K562 (cell line): ENCODE data around the gene C11orf91. TPM values are rescaled to one million over a fixed set of nuclear protein-coding genes. Genes with fewer than 3 reads are reported as not detected.

Experiments used
- ESRRA ChIP-seq: fragments of 450-650 bp; IDR thresholded peaks from 2 replicates; pipeline ENCODE4 v1.6.1; 2014; ENCODE audit warnings: low read depth, mild to moderate bottlenecking, moderate library complexity, borderline replicate concordance
- HMGN3 ChIP-seq: IDR thresholded peaks from 2 replicates; pipeline ENCODE4 v1.6.1; 2011; ENCODE audit warnings: borderline replicate concordance, low read depth, mild to moderate bottlenecking, mixed read lengths, low read length; ENCODE audit not compliant: insufficient read length; ENCODE audit errors: extremely low read depth
- MBD2 ChIP-seq: sonication (generic); IDR thresholded peaks from 2 replicates; pipeline ENCODE4 v1.6.1; 2016; ENCODE audit warnings: low read depth, borderline replicate concordance
- MEF2A ChIP-seq: IDR thresholded peaks from 2 replicates; pipeline ENCODE4 v1.6.1; 2011; ENCODE audit warnings: low read depth, mild to moderate bottlenecking, low read length, moderate library complexity; ENCODE audit not compliant: control insufficient read depth
- NCOA2 ChIP-seq, 2 experiments: fragments of 450-650 bp; IDR thresholded peaks; 2 replicates each; pipeline ENCODE4 v1.6.1; 2018; ENCODE audit warnings: mild to moderate bottlenecking in 2 of 2, moderate library complexity in 1 of 2; ENCODE audit not compliant: partially characterized antibody in 2 of 2
- POLR2G ChIP-seq: fragments of 200-400 bp; formaldehyde crosslinking; IDR thresholded peaks from 2 replicates; pipeline ENCODE4 v1.6.1; 2017; ENCODE audit warnings: low read depth, mild to moderate bottlenecking, antibody characterized with exemption, low read length, moderate library complexity
- RBFOX2 ChIP-seq: fragments of 200-400 bp; formaldehyde crosslinking; IDR thresholded peaks from 2 replicates; pipeline ENCODE4 v1.6.1; 2017; ENCODE audit warnings: low read depth, mild to moderate bottlenecking, low read length, moderate library complexity
- SOX6 ChIP-seq: fragments of 450-650 bp; IDR thresholded peaks from 2 replicates; pipeline ENCODE4 v1.6.1; 2014; ENCODE audit warnings: mild to moderate bottlenecking
- VEZF1 ChIP-seq: fragments of 200-800 bp; sonication (Bioruptor generic); IDR thresholded peaks from 2 replicates; pipeline ENCODE4 v1.6.1; 2017; ENCODE audit warnings: missing genetic modification characterization, missing compliant biosample characterization
- ZNF518B ChIP-seq: fragments of 250-450 bp; sonication (Bioruptor Pico); IDR thresholded peaks from 2 replicates; pipeline ENCODE4 v1.5.0; 2021; ENCODE audit warnings: mild to moderate bottlenecking, moderate library complexity
- polyA plus RNA-seq, 8 experiments: library from polyadenylated mRNA; depleted of rRNA in 4 of 8; stranded (reverse) in 5 of 8; unstranded in 3 of 8; fragments of >200 nt; fragmentation: Nextera tagmentation in 2 of 8; fragmentation: Illumina TruSeq in 1 of 8; extraction: Ambion mirVana in 2 of 8; extraction: Trizol in 1 of 8; gene quantifications; 2 replicates each; pipeline versions ENCODE4 v1.2.1 to v1.2.3, GENCODE V29; 2011 to 2014; ENCODE audit warnings: inconsistent platforms in 1 of 8, missing spikeins in 1 of 8
- total RNA-seq, 7 experiments: library from RNA; depleted of rRNA in 6 of 7; stranded (reverse); fragments of >200 nt in 6 of 7; fragmentation: Illumina TruSeq in 2 of 7; extraction: Trizol in 2 of 7; gene quantifications; 2 replicates each; pipeline versions ENCODE4 v1.2.1 to v1.2.3, GENCODE V29; 2011 to 2021; ENCODE audit warnings: low replicate concordance in 1 of 7

Gene C11orf91
- total and polyA plus RNA-seq, 9 of the 15 experiments (the other 6 are each of a cell fraction or from before 2014, with no cell fraction given) = not detected

GRCh38 chr11:33736148-33736812, 35.7 kb upstream of the C11orf91 start, which contains the start of gene CD59 (continued):
- TF ChIP-seq MBD2 = peak; percentile 57; the same call in 1 of the 2 replicates
- peak; percentile 29; the same call in 1 of the 2 replicates for TF ChIP-seq SOX6
- TF ChIP-seq ESRRA = peak; percentile 29; the same call in 1 of the 2 replicates
- peak; percentile 69 for TF ChIP-seq VEZF1 (CRISPR knock-in tag)
- no peak for TF ChIP-seq NCOA2 (IDR thresholded peaks at IDR 0.05; ENCODE audit: partially characterized antibody in 2 of 2)
- no peak for TF ChIP-seq MEF2A
- peak; percentile 78 for TF ChIP-seq HMGN3
- TF ChIP-seq RBFOX2 = peak; percentile 87
- no peak for TF ChIP-seq ZNF518B
- TF ChIP-seq POLR2G = peak; percentile 92
